Activated CD8-positive, alpha-beta T cell treated with anti-CD3 and anti-CD28 coated beads for 36 hours (primary cell): ENCODE data around the gene RBM15B. TPM values are rescaled to one million over a fixed set of nuclear protein-coding genes. Genes with fewer than 3 reads are reported as not detected.

Source experiments
- ATAC-seq: fragments of 200-7000 bp; cut with Tn5 transposase; one replicate; pipeline ENCODE4 v1.10.0; 2021; ENCODE audit warnings: mild to moderate bottlenecking, moderate library complexity
- CTCF ChIA-PET: fragments of 350-600 bp; sonication (Branson Sonifier 250); formaldehyde crosslinking; loops from one replicate; lab custom pipeline; 2021; ENCODE audit warnings: antibody characterized with exemption; lab: Charles Lee
- POLR2A ChIA-PET: fragments of 350-600 bp; sonication (Branson Sonifier 250); formaldehyde crosslinking; loops from one replicate; lab custom pipeline; 2021; ENCODE audit warnings: antibody characterized with exemption; lab: Charles Lee
- DNase-seq: peaks from one replicate; pipeline ENCODE4 v3.0.0-alpha.2; 2020
- H3K27ac Mint-ChIP-seq: one replicate; pipeline ENCODE4 v1.8.0; 2021; ENCODE audit warnings: mild to moderate bottlenecking, mixed read lengths
- H3K27me3 Mint-ChIP-seq: one replicate; pipeline ENCODE4 v1.8.0; 2021; ENCODE audit warnings: mixed read lengths
- H3K36me3 Mint-ChIP-seq: one replicate; pipeline ENCODE4 v1.8.0; 2021; ENCODE audit warnings: low read depth, mixed read lengths
- H3K4me1 Mint-ChIP-seq: one replicate; pipeline ENCODE4 v1.8.0; 2021; ENCODE audit warnings: low read depth, mixed read lengths
- H3K4me3 Mint-ChIP-seq: one replicate; pipeline ENCODE4 v1.8.0; 2021; ENCODE audit warnings: mild to moderate bottlenecking, moderate library complexity, mixed read lengths
- H3K9me3 Mint-ChIP-seq: one replicate; pipeline ENCODE4 v1.8.0; 2021; ENCODE audit warnings: mixed read lengths
- intact Hi-C: fragments of 100-400 bp; cut with micrococcal nuclease; formaldehyde crosslinking; loops from one replicate; pipeline ENCODE4 v1.10.0; 2022
- total RNA-seq, 2 experiments: library from RNA; stranded (reverse); gene quantifications; one replicate each; pipeline ENCODE4 v1.2.3, GENCODE V29; 2021
- TF ChIP-seq, protein P1 (sequence below): fragments of 200-600 bp; IDR thresholded peaks from one replicate; pipeline ENCODE4 v1.8.0; 2022; ENCODE audit warnings: antibody characterized with exemption, mild to moderate bottlenecking

RBM15B gene
- total RNA-seq, 2 experiments from 2014 or later: 20.8 to 20.9 TPM

DNA sequence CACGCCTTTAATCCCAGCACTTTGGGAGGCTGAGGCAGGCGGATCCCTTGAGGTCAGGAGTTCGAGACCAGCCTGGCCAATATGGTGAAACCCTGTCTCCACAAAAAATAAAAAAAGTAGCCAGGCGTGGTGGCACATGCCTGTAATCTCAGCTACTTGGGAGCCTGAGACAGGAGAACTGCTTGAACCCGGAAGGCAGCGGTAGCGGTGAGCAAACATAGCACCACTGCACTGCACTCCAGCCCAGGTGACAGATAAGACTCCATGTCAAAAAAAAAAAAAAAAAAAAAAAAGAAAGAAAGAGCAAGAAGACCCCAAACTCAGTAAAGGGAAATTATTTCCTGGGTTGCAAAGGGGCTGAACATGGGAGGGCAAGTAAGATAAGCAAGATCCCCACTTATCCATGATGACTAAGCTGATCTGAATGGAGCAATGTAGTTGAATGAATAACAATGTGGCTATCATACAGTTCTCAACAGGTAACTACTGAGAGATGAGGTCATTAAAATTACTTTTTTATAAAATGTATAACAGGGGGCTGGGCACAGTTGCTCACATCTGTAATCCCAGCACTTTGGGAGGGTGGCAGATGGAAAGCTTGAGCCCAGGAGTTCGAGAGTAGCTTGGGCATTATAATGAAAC, 46.0 kb downstream of the RBM15B start:
- TF ChIP-seq, protein P1, sequence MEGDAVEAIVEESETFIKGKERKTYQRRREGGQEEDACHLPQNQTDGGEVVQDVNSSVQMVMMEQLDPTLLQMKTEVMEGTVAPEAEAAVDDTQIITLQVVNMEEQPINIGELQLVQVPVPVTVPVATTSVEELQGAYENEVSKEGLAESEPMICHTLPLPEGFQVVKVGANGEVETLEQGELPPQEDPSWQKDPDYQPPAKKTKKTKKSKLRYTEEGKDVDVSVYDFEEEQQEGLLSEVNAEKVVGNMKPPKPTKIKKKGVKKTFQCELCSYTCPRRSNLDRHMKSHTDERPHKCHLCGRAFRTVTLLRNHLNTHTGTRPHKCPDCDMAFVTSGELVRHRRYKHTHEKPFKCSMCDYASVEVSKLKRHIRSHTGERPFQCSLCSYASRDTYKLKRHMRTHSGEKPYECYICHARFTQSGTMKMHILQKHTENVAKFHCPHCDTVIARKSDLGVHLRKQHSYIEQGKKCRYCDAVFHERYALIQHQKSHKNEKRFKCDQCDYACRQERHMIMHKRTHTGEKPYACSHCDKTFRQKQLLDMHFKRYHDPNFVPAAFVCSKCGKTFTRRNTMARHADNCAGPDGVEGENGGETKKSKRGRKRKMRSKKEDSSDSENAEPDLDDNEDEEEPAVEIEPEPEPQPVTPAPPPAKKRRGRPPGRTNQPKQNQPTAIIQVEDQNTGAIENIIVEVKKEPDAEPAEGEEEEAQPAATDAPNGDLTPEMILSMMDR: no peak
- intact Hi-C loops: no loop called here
- no peak for DNase-seq
- ChIA-PET CTCF (no interaction called here), POLR2A (no interaction called here)
- Mint-ChIP-seq H3K4me1 (peaks cover 10% of the 10 kb centered on the region), H3K4me3 (no peak overlapping the region), H3K9me3 (no peaks in the 10 kb centered on the region), H3K27me3 (no peaks in the 10 kb centered on the region), H3K36me3 (peaks cover 28% of the 10 kb centered on the region), H3K27ac (no peak overlapping the region)
- no peak for ATAC-seq

DNA sequence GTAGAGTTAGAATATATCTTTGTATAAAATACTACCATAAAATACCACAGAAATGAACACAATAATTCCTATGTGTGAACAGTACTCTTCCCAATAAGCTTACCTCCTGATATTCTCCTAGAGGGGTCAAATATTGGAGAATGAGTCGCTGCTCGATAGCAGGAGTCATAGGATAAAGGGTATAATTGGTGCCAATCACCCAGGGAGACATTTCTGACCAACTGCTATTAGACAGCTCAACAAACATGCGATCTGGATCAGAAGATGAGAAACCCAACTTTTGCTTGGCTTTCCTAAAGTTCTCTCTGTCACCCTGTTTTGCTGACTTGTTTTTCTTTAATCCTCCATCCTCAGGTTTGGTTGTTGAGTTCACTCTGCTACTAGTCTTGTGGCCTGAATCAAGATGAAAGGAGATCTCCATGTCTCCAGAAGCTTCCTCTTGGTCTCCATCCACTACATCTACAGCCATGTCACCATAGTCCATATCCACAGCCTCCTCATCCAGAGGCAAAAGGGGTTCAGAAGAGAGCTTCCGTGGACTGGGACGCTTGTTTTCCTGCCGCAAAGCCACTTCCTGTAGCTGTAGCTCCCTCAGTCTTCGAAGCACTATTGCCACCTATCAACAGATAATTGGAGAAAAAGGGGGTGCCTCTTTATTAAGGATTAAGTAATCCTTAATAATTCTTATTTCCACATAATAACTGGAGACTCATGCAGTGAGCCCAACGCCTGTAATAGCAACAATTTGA, 50.4 kb downstream of the RBM15B start:
- Mint-ChIP-seq H3K27ac (no peak overlapping the region), H3K36me3 (peaks cover 13% of the 10 kb centered on the region), H3K4me1 (peaks cover 9% of the 10 kb centered on the region), H3K27me3 (no peaks in the 10 kb centered on the region), H3K4me3 (no peak overlapping the region), H3K9me3 (no peaks in the 10 kb centered on the region)
- ChIA-PET CTCF (interaction anchor here (0.7 to 1.9 kb wide), 4 partner anchors 12 to 809 kb away, joined by 4 to 6 read pairs (median 4); no protein-coding TSS in a partner anchor), POLR2A (interaction anchor here (0.6 to 1.3 kb wide), 2 partner anchors 16 to 126 kb away, joined by 3 to 4 read pairs; no protein-coding TSS in a partner anchor)
- ATAC-seq (no peak), DNase-seq (no peak)
- TF ChIP-seq, protein P1: no peak
- intact Hi-C loops: no loop called here

DNA sequence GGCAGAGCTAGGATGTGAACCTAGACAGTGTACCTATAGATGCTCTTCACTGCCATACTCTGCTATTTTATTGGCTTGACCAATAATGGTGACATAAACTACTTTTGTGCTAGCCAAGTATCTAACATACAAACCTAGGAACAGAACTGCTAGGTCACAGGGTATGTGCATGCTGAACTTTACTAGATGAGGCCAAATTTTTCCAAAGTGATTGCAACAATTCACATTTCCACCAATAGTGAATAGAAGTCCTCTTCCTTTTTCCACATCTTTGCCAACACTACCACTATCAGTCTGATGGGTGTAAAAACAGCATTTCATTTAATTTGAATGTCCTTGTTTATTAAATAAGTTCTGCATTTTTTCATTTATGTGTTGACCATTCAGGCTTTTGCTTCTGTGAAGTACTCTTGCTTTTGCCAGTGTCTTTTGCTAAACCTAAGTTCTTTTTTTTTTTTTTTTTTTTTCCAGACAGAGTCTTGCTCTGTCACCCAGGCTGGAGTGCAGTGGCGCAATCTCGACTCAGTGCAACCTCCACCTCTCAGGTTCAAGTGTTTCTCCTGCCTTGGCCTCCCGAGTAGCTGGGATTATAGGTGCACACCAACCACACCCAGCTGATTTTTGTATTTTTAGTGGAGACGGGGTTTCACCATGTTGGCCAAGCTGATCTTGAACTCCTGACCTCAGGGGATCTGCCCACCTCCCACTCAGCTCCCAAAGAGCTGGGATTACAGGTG, 54.6 kb downstream of the RBM15B start:
- no peak for ATAC-seq
- TF ChIP-seq, protein P1: no peak
- no peaks in the 10 kb centered on the region for H3K27me3 Mint-ChIP-seq

More for the DNA sequence above, 54.6 kb downstream of the RBM15B start:
- no peak for DNase-seq
- ChIA-PET CTCF (interaction anchor here (5.6 kb wide), 1 partner anchor 11 kb away, joined by 29 read pairs; no protein-coding TSS in a partner anchor), POLR2A (interaction anchor here (1.1 kb wide), 1 partner anchor 55 kb away, joined by 3 read pairs; no protein-coding TSS in a partner anchor)
- H3K36me3 Mint-ChIP-seq: peaks cover 29% of the 10 kb centered on the region
- H3K9me3 Mint-ChIP-seq: no peaks in the 10 kb centered on the region
- H3K27ac Mint-ChIP-seq: no peak overlapping the region
- peaks cover 24% of the 10 kb centered on the region for H3K4me1 Mint-ChIP-seq
- intact Hi-C loops: no loop called here
- no peak overlapping the region for H3K4me3 Mint-ChIP-seq

Other genes with a start within 250 kb of the RBM15B start
- 100 to 1,000 TPM; 107 to 109 TPM for gene MANF, start 6.0 kb upstream of the RBM15B start, total RNA-seq
- 10 to 100 TPM; 39.5 to 39.9 TPM for gene DCAF1, start 108.7 kb downstream of the RBM15B start, total RNA-seq
- gene RAD54L2, start 147.4 kb downstream of the RBM15B start, total RNA-seq: 10 to 100 TPM; 24.1 to 24.6 TPM